HL-60/S4 treated with phorbol 12-myristate 13-acetate at 8.2 ng/mL for 4 days and 3 days (cell line): Measurements from ENCODE around the gene IDI2.
"Not testable (repeated sequence)": the region's sequence is repeated elsewhere in the genome, so short reads cannot be mapped to it uniquely, and the experiment has no call there.

ENCODE experiments used
- in situ Hi-C: fragments of 300-500 bp; cut with MboI; formaldehyde crosslinking; loops from 2 replicates; pipeline ENCODE4 v1.15.0; 2022; ENCODE audit warnings: low sequenced_read_pairs

Gene IDI2

GRCh38 chr10:1025683-1026082 lies at the start of gene IDI2:
Gene IDI2 (minus strand): TSS chr10:1025859. CDS start chr10:1024723, 1,136 bp downstream.
- in situ Hi-C loops: no loop called here

GRCh38 chr10:1074748-1075308 lies 49.2 kb upstream of the IDI2 start:
- in situ Hi-C loops: no loop called here

GRCh38 chr10:1074052-1074747 lies 48.5 kb upstream of the IDI2 start:
- in situ Hi-C loops: no loop called here

GRCh38 chr10:1070919-1071318 lies 45.3 kb upstream of the IDI2 start:
- in situ Hi-C loops: no loop called here

- in situ Hi-C loops: no loop called here
These were observed 43.0 kb upstream of the IDI2 start for GRCh38 chr10:1068380-1069361.

GRCh38 chr10:1066734-1067133 lies 41.1 kb upstream of the IDI2 start:
- in situ Hi-C loops: not testable (repeated sequence)

GRCh38 chr10:1064964-1065247 lies 39.2 kb upstream of the IDI2 start:
- in situ Hi-C loops: no loop called here

- in situ Hi-C loops: no loop called here
These were observed 37.7 kb upstream of the IDI2 start for GRCh38 chr10:1063232-1063865.

GRCh38 chr10:1061930-1062774 lies 36.5 kb upstream of the IDI2 start:
- in situ Hi-C loops: no loop called here

- in situ Hi-C loops: no loop called here
These were observed 34.2 kb upstream of the IDI2 start for GRCh38 chr10:1059902-1060301.

GRCh38 chr10:1058017-1058416 lies 32.4 kb upstream of the IDI2 start:
- in situ Hi-C loops: no loop called here

- in situ Hi-C loops: no loop called here
These were observed 31.5 kb upstream of the IDI2 start for GRCh38 chr10:1057106-1057657.

- in situ Hi-C loops: no loop called here
These were observed 30.9 kb upstream of the IDI2 start, which contains the start of gene WDR37 for GRCh38 chr10:1056326-1057105. Gene WDR37 (plus strand): TSS chr10:1056385. CDS start chr10:1072156, 15,771 bp downstream.

GRCh38 chr10:1054684-1055083 lies 29.0 kb upstream of the IDI2 start:
- in situ Hi-C loops: no loop called here

- in situ Hi-C loops: no loop called here
These were observed 24.9 kb upstream of the IDI2 start for GRCh38 chr10:1050554-1050953.

- in situ Hi-C loops: no loop called here
These were observed 24.5 kb upstream of the IDI2 start for GRCh38 chr10:1050145-1050544.

- in situ Hi-C loops: no loop called here
These were observed 23.8 kb upstream of the IDI2 start for GRCh38 chr10:1049425-1049958.

- in situ Hi-C loops: no loop called here
These were observed 23.2 kb upstream of the IDI2 start, which contains the start of gene IDI1 for GRCh38 chr10:1048732-1049424. Gene IDI1 (minus strand): TSS chr10:1049119. CDS start chr10:1049003, 116 bp downstream.
